Breast epithelium (tissue), 4 donors: ENCODE data around the gene ABCC10. TPM values are rescaled to one million over a fixed set of nuclear protein-coding genes. Genes with fewer than 3 reads are reported as not detected.
"Not testable (repeated sequence)": the region's sequence is repeated elsewhere in the genome, so short reads cannot be mapped to it uniquely, and the experiment has no call there.

Experiments used
- DNase-seq, 2 donors: peaks; one replicate each; pipeline ENCODE4 v3.0.0-alpha.2; 2019; ENCODE audit warnings: low spot score in 2 of 2
- H3K27ac ChIP-seq, 2 donors: fragments of 200-600 bp; sonication (generic) in 1 of 2; one replicate each; pipeline ENCODE4 v1.5.1; 2016 to 2019; ENCODE audit warnings: mild to moderate bottlenecking in 1 of 2
- H3K27me3 ChIP-seq, 2 donors: fragments of 200-600 bp; sonication (generic) in 1 of 2; one replicate each; pipeline versions ENCODE4 v1.5.1 to v1.6.0; 2017 to 2019; ENCODE audit warnings: control low read depth in 1 of 2, mild to moderate bottlenecking in 1 of 2
- H3K36me3 ChIP-seq: fragments of 200-600 bp; one replicate; pipeline ENCODE4 v1.5.1; 2019
- H3K4me1 ChIP-seq, 2 donors: fragments of 200-600 bp; sonication (generic); one replicate each; pipeline ENCODE4 v1.5.1; 2016 to 2019; ENCODE audit warnings: control low read depth in 1 of 2
- H3K4me3 ChIP-seq, 3 donors: fragments of 200-600 bp; sonication (generic); 1 replicate in 2 of 3; 2 replicates in 1 of 3; pipeline ENCODE4 v1.5.1; 2016 to 2019; ENCODE audit warnings: mild to moderate bottlenecking in 3 of 3, moderate library complexity in 2 of 3
- H3K9me3 ChIP-seq, 2 donors: fragments of 200-600 bp; sonication (generic) in 1 of 2; one replicate each; pipeline ENCODE4 v1.5.1; 2016 to 2019; ENCODE audit warnings: control low read depth in 1 of 2
- POLR2A ChIP-seq: fragments of 450-650 bp; IDR thresholded peaks from one replicate; pipeline ENCODE4 v1.6.1; 2016; ENCODE audit warnings: antibody characterized with exemption, mild to moderate bottlenecking, moderate library complexity
- POLR2AphosphoS5 ChIP-seq, 3 donors: sonication (generic); formaldehyde crosslinking; IDR thresholded peaks; one replicate each; pipeline ENCODE4 v1.6.1; 2017; ENCODE audit warnings: antibody characterized with exemption in 3 of 3
- intact Hi-C: fragments of 100-400 bp; cut with DNase I; formaldehyde crosslinking; loops from one replicate; pipeline ENCODE4 v1.15.1; 2023; ENCODE audit warnings: low total_unique reads
- total RNA-seq, 3 donors: library from RNA; depleted of rRNA; stranded (reverse); fragments of >200 nt; gene quantifications; one replicate each; pipeline ENCODE4 v1.1.0, GENCODE V29; 2016
- TF ChIP-seq, protein P1 (sequence below), 3 donors: fragments of 450-650 bp; IDR thresholded peaks; one replicate each; pipeline ENCODE4 v1.5.1; 2016 to 2017; ENCODE audit warnings: antibody characterized with exemption in 3 of 3, mild to moderate bottlenecking in 3 of 3, moderate library complexity in 3 of 3

Gene ABCC10
- total RNA-seq, 3 donors from 2014 or later = 9.0 to 19.9 (median 12.1) TPM

DNA sequence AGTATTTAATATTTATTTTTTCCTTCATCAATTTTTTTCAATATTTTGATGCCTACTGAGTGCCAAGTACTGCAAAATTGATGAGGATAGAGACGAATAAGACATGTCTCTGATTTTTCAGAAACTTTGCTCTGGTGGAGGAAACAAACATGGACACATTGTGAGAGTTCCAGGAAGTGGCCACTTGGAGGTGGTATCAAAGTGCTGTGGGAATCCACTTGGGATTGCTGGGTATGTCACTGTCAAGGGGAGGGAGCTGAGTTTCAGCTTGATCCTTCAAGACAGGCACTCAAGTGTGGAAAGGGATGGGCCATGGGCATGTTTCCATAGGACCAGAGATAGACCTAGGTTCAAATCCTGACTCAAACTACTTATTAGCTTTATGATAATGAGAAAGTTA, 24.5 kb upstream of the ABCC10 start:
- no peaks in the 10 kb centered on the region for H3K27me3 ChIP-seq
- H3K9me3 ChIP-seq = no peaks in the 10 kb centered on the region
- no peak overlapping the region for H3K4me3 ChIP-seq
- H3K27ac ChIP-seq = no peak overlapping the region
- H3K4me1 ChIP-seq = no peaks in the 10 kb centered on the region
- no peaks in the 10 kb centered on the region for H3K36me3 ChIP-seq
- no peak for DNase-seq
- intact Hi-C loops = no loop called here
- TF ChIP-seq POLR2AphosphoS5 (IDR thresholded peaks at IDR 0.05) (no peak), POLR2A (no peak)
- TF ChIP-seq, protein P1, sequence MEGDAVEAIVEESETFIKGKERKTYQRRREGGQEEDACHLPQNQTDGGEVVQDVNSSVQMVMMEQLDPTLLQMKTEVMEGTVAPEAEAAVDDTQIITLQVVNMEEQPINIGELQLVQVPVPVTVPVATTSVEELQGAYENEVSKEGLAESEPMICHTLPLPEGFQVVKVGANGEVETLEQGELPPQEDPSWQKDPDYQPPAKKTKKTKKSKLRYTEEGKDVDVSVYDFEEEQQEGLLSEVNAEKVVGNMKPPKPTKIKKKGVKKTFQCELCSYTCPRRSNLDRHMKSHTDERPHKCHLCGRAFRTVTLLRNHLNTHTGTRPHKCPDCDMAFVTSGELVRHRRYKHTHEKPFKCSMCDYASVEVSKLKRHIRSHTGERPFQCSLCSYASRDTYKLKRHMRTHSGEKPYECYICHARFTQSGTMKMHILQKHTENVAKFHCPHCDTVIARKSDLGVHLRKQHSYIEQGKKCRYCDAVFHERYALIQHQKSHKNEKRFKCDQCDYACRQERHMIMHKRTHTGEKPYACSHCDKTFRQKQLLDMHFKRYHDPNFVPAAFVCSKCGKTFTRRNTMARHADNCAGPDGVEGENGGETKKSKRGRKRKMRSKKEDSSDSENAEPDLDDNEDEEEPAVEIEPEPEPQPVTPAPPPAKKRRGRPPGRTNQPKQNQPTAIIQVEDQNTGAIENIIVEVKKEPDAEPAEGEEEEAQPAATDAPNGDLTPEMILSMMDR (IDR thresholded peaks at IDR 0.05) = no peak

DNA sequence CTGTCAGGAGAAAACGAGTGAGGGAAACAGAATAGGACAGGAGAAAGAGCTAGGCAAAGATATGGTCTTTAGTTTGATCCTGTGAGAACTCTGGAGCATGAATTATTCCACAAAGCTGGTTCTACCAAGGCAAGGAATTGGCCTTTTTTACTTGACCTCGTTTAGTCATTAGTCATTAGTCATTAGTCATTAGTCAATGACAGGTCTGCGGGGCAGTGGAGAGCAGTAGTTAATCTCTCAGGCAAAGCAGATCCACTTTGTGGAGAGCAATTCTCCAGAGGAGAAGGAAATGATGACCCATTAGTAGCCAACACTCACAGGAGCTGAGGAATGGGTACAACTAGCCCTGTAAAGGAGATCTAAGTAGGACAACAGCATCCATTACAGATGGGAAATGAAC, 22.0 kb upstream of the ABCC10 start:
- Histone ChIP-seq H3K9me3 (no peaks in the 10 kb centered on the region), H3K4me3 (no peak overlapping the region), H3K4me1 (no peaks in the 10 kb centered on the region), H3K27me3 (no peaks in the 10 kb centered on the region), H3K36me3 (no peaks in the 10 kb centered on the region), H3K27ac (no peak overlapping the region)
- TF ChIP-seq POLR2AphosphoS5 (IDR thresholded peaks at IDR 0.05) (no peak), POLR2A (no peak)
- TF ChIP-seq, protein P1 (IDR thresholded peaks at IDR 0.05) = no peak
- no peak for DNase-seq
- intact Hi-C loops = no loop called here

DNA sequence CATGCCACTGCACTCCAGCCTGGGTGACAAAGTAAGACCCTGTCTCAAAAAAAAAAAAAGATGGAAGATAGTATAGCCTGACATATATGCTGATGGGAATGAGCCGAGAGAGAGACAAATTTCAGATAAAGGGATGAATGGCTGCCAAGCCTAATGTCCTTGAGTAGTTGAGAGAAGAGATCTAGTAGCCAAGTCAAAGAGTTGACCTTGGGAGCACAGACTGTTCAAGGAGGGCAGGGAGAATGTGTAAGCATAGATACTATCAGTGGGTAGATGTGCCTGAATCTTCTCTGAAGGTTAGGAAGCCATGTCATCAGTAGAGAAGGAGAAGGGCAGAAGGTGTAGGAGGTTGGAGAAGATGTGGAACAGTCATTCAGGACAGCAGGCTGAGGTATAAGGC, 20.0 kb upstream of the ABCC10 start:
- Histone ChIP-seq H3K27ac (no peak overlapping the region), H3K4me1 (no peaks in the 10 kb centered on the region), H3K27me3 (no peaks in the 10 kb centered on the region), H3K4me3 (no peak overlapping the region), H3K36me3 (no peaks in the 10 kb centered on the region), H3K9me3 (no peaks in the 10 kb centered on the region)
- intact Hi-C loops = loop anchor here (1.0 kb wide), 1 partner anchor 8 kb away; no protein-coding TSS in a partner anchor
- no peak for DNase-seq
- TF ChIP-seq POLR2A = no peak
- TF ChIP-seq POLR2AphosphoS5 (IDR thresholded peaks at IDR 0.05) = no peak
- TF ChIP-seq, protein P1 (IDR thresholded peaks at IDR 0.05) = no peak

DNA sequence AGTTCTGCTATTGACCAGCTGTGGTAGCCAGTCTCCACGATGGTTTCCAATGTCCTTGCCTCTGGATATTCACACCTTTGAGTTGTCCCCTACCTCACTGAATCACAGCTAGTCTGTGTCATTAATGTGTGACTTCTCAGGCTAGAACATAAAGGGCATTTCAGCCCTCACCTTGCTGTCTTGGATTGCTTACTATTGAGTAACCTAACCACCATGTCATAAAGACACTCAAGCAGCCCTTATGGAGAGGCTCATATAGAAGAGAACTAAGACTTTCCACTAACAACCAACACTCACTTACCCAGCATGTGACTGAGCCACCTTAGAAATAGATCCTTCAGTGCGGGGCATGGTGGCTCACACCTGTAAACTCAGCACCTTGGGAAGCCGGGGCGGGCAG, 19.1 kb upstream of the ABCC10 start:
- intact Hi-C loops = no loop called here
- TF ChIP-seq, protein P1 (IDR thresholded peaks at IDR 0.05) = no peak
- no peak for TF ChIP-seq POLR2A
- TF ChIP-seq POLR2AphosphoS5 (IDR thresholded peaks at IDR 0.05) = no peak
- Histone ChIP-seq H3K27me3 (no peaks in the 10 kb centered on the region), H3K27ac (no peak overlapping the region), H3K4me1 (no peaks in the 10 kb centered on the region), H3K4me3 (no peak overlapping the region), H3K36me3 (no peaks in the 10 kb centered on the region), H3K9me3 (no peaks in the 10 kb centered on the region)
- DNase-seq = no peak

DNA sequence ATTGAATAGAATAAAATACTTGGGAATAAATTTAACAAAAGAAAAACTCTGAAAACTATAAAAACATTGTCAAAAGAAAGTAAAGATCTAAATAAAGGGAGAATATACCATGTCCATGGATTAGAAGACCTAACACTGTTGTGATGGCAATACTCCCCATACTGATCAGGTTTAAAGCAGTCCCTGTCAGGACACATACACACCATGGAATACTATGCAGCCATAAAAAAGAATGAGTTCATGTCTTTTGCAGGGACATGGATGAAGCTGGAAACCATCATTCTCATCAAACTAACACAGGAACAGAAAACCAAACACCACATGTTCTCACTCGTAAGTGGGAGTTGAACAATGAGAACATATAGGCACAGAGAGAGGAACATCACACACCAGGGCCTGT, 16.6 kb upstream of the ABCC10 start:
- H3K4me3 ChIP-seq, H3K9me3 ChIP-seq, H3K4me1 ChIP-seq, DNase-seq, intact Hi-C loops, H3K27ac ChIP-seq, H3K36me3 ChIP-seq, H3K27me3 ChIP-seq: not testable (repeated sequence)

DNA sequence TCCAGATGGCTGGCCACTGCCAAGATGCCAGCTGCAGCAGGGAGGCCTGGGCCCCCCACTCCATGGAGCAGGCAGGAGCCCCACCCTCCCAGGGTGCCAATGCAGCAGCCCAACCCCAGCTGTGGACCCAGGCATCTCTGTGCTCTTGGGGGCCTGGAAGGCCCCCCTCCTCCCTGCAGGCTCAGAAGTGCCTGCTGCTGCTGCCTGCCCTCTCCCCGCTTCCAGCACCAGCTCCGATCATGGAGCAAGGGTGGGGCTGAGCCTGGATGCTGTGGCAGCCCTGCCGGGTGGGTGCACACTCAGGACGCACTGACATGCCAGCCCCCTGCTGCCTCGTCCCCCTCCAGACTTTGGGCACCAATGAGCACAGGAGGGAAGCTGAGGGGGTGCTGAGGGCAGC, 14.8 kb upstream of the ABCC10 start:
- TF ChIP-seq POLR2AphosphoS5 (IDR thresholded peaks at IDR 0.05) (no peak), POLR2A (no peak)
- TF ChIP-seq, protein P1 (IDR thresholded peaks at IDR 0.05) = no peak
- H3K9me3 ChIP-seq = no peaks in the 10 kb centered on the region
- H3K4me1 ChIP-seq = no peaks in the 10 kb centered on the region
- no peak overlapping the region for H3K4me3 ChIP-seq
- no peak for DNase-seq
- no peaks in the 10 kb centered on the region for H3K36me3 ChIP-seq
- H3K27ac ChIP-seq = no peak overlapping the region
- intact Hi-C loops = no loop called here
- H3K27me3 ChIP-seq = no peaks in the 10 kb centered on the region
